Measurements from ENCODE around the gene MXRA8.

GRCh38 chr1:1324524-1325287 is 33.6 kb downstream of the MXRA8 start, which contains the start of the genes CPTP and INTS11:
- TF ChIP-seq CTCF (IDR thresholded peaks at IDR 0.05) = no peak
- TF ChIP-seq POLR2A (IDR thresholded peaks at IDR 0.05) = peak in 1 of 2 donors; percentile 38
